ENCODE data around the gene SOX5.

SOX5 gene

DNA sequence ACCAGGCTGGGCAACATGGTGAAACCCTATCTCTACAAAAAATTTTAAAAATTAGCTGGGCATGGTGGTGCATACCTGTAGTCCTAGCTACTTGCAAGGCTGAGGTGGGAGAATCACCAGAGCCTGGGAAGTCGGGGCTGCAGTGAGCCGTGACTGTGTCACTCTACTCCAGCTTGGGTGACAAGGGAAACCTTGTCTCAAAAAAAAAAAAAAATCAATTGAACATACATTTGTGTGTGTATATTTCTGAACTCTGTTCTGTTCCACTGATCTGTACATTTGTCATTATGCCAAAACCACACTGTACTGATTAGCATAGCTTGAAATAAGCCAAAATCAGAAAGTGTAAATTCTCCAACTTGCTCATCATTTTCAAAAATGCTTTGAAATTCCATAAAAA is 254.6 kb downstream of the SOX5 start:
- H2AFZ ChIP-seq (ENCODE audit: low read length), result no peak overlapping the region
- no peaks in the 10 kb centered on the region for H3K36me3 ChIP-seq (ENCODE audit: insufficient read depth, low read length)
- H3K4me2 ChIP-seq (ENCODE audit: low read depth, low read length, poor library complexity, severe bottlenecking), result no peak overlapping the region
- H3F3A ChIP-seq (ENCODE audit: low read depth), result no peaks in the 10 kb centered on the region
- H4K20me1 ChIP-seq (ENCODE audit: insufficient read depth, low read length, poor library complexity, severe bottlenecking), result no peaks in the 10 kb centered on the region
- no peak overlapping the region for H3K4me3 ChIP-seq (ENCODE audit: low read length, poor library complexity, severe bottlenecking)
- TF ChIP-seq, protein P1, sequence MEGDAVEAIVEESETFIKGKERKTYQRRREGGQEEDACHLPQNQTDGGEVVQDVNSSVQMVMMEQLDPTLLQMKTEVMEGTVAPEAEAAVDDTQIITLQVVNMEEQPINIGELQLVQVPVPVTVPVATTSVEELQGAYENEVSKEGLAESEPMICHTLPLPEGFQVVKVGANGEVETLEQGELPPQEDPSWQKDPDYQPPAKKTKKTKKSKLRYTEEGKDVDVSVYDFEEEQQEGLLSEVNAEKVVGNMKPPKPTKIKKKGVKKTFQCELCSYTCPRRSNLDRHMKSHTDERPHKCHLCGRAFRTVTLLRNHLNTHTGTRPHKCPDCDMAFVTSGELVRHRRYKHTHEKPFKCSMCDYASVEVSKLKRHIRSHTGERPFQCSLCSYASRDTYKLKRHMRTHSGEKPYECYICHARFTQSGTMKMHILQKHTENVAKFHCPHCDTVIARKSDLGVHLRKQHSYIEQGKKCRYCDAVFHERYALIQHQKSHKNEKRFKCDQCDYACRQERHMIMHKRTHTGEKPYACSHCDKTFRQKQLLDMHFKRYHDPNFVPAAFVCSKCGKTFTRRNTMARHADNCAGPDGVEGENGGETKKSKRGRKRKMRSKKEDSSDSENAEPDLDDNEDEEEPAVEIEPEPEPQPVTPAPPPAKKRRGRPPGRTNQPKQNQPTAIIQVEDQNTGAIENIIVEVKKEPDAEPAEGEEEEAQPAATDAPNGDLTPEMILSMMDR (conservative IDR thresholded peaks at IDR 0.05; ENCODE audit: low read length), result no peak
- no peak for TF ChIP-seq EZH2phosphoT487 (IDR thresholded peaks at IDR 0.05; ENCODE audit: borderline replicate concordance)
- H3K9me3 ChIP-seq (ENCODE audit: insufficient read depth, low read depth, low read length), result no peaks in the 10 kb centered on the region
- no peaks in the 10 kb centered on the region for H3K4me1 ChIP-seq (ENCODE audit: insufficient read depth, low read length, poor library complexity, severe bottlenecking)
- H3K79me2 ChIP-seq (ENCODE audit: insufficient read depth, low read length), result no peaks in the 10 kb centered on the region
- no peaks in the 10 kb centered on the region for H3K27me3 ChIP-seq (ENCODE audit: insufficient read depth, low read length, poor library complexity, severe bottlenecking)
- no peaks in the 10 kb centered on the region for H3K9me2 ChIP-seq (replicated peaks; ENCODE audit: low read depth, low read length)
- no peak overlapping the region for H3K9ac ChIP-seq (ENCODE audit: low read depth, low read length, poor library complexity, severe bottlenecking)

GRCh38 chr12:23694307-23694706 is 255.2 kb downstream of the SOX5 start:
- H4K20me1 ChIP-seq (ENCODE audit: insufficient read depth, low read length, poor library complexity, severe bottlenecking), result no peaks in the 10 kb centered on the region
- no peaks in the 10 kb centered on the region for H3K27me3 ChIP-seq (ENCODE audit: insufficient read depth, low read length, poor library complexity, severe bottlenecking)
- no peaks in the 10 kb centered on the region for H3F3A ChIP-seq (ENCODE audit: low read depth)
- H3K36me3 ChIP-seq (ENCODE audit: insufficient read depth, low read length), result no peaks in the 10 kb centered on the region
- H3K79me2 ChIP-seq (ENCODE audit: insufficient read depth, low read length), result no peaks in the 10 kb centered on the region
- no peak overlapping the region for H2AFZ ChIP-seq (ENCODE audit: low read length)
- H3K9me2 ChIP-seq (replicated peaks; ENCODE audit: low read depth, low read length), result no peaks in the 10 kb centered on the region
- no peaks in the 10 kb centered on the region for H3K4me1 ChIP-seq (ENCODE audit: insufficient read depth, low read length, poor library complexity, severe bottlenecking)
- H3K9ac ChIP-seq (ENCODE audit: low read depth, low read length, poor library complexity, severe bottlenecking), result no peak overlapping the region
- H3K4me2 ChIP-seq (ENCODE audit: low read depth, low read length, poor library complexity, severe bottlenecking), result no peak overlapping the region
- H3K9me3 ChIP-seq (ENCODE audit: insufficient read depth, low read depth, low read length), result no peaks in the 10 kb centered on the region
- H3K4me3 ChIP-seq (ENCODE audit: low read length, poor library complexity, severe bottlenecking), result no peak overlapping the region
- TF ChIP-seq, protein P1 (conservative IDR thresholded peaks at IDR 0.05; ENCODE audit: low read length), result no peak
- TF ChIP-seq EZH2phosphoT487 (IDR thresholded peaks at IDR 0.05; ENCODE audit: borderline replicate concordance), result no peak

GRCh38 chr12:23687947-23688346 is 261.5 kb downstream of the SOX5 start:
- Histone ChIP-seq H3K9ac (ENCODE audit: low read depth, low read length, poor library complexity, severe bottlenecking) (no peak overlapping the region), H3K9me2 (replicated peaks; ENCODE audit: low read depth, low read length) (no peaks in the 10 kb centered on the region), H3K36me3 (ENCODE audit: insufficient read depth, low read length) (no peaks in the 10 kb centered on the region), H3K4me2 (ENCODE audit: low read depth, low read length, poor library complexity, severe bottlenecking) (no peak overlapping the region), H2AFZ (ENCODE audit: low read length) (no peak overlapping the region), H3K9me3 (ENCODE audit: insufficient read depth, low read depth, low read length) (no peaks in the 10 kb centered on the region), H4K20me1 (ENCODE audit: insufficient read depth, low read length, poor library complexity, severe bottlenecking) (no peaks in the 10 kb centered on the region), H3K79me2 (ENCODE audit: insufficient read depth, low read length) (no peaks in the 10 kb centered on the region), H3K4me3 (ENCODE audit: low read length, poor library complexity, severe bottlenecking) (no peak overlapping the region), H3K4me1 (ENCODE audit: insufficient read depth, low read length, poor library complexity, severe bottlenecking) (no peaks in the 10 kb centered on the region), H3F3A (ENCODE audit: low read depth) (no peaks in the 10 kb centered on the region), H3K27me3 (ENCODE audit: insufficient read depth, low read length, poor library complexity, severe bottlenecking) (no peaks in the 10 kb centered on the region)
- TF ChIP-seq, protein P1 (conservative IDR thresholded peaks at IDR 0.05; ENCODE audit: low read length), result no peak
- no peak for TF ChIP-seq EZH2phosphoT487 (IDR thresholded peaks at IDR 0.05; ENCODE audit: borderline replicate concordance)
